ENCODE measurements around the gene DCDC1.

GRCh38 chr11:30895046-30895445, 474.5 kb downstream of the DCDC1 start:
- no peak for TF ChIP-seq EP400 (IDR thresholded peaks at IDR 0.05)
- TF ChIP-seq STAT6 (CRISPR knock-in tag; IDR thresholded peaks at IDR 0.05), result no peak
- TF ChIP-seq ETV5 (CRISPR knock-in tag; IDR thresholded peaks at IDR 0.05; ENCODE audit: low read depth), result no peak
- no peak for TF ChIP-seq ZFP1 (CRISPR knock-in tag; IDR thresholded peaks at IDR 0.05)
- no peak for TF ChIP-seq ATF1 (CRISPR knock-in tag; IDR thresholded peaks at IDR 0.05)
- TF ChIP-seq ATF1 (tag; IDR thresholded peaks at IDR 0.05), result no peak
- no peak for TF ChIP-seq ZBTB7A (IDR thresholded peaks at IDR 0.05; ENCODE audit: borderline replicate concordance, control insufficient read depth, low read depth, low read length)
- TF ChIP-seq KAT8 (IDR thresholded peaks at IDR 0.05; ENCODE audit: low read depth), result no peak
- no peak for TF ChIP-seq CTCF (IDR thresholded peaks at IDR 0.05 in 2 of 3, conservative IDR thresholded peaks at IDR 0.05 in 1 of 3; ENCODE audit: insufficient read depth in 2 of 3, low read depth in 1 of 3, low read length in 3 of 3)
- TF ChIP-seq POLR2A (conservative IDR thresholded peaks at IDR 0.05), result no peak
- no peak for TF ChIP-seq GATA2 (CRISPR knock-in tag; IDR thresholded peaks at IDR 0.05)
- no peak for TF ChIP-seq ZNF324 (CRISPR knock-in tag; IDR thresholded peaks at IDR 0.05)
- no peak for TF ChIP-seq HDAC2 (IDR thresholded peaks at IDR 0.05)

Data from K562 (cell line).